Stimulated activated CD4-positive, alpha-beta T cell treated with anti-CD3 and anti-CD28 coated beads, Interleukin-4, amount 100 ng/mL, for 1 hour (primary cell): ENCODE results near the gene ZPLD1.

Source experiments
- DNase-seq: peaks from one replicate; pipeline ENCODE4 v3.0.0-alpha.2; 2020

Gene ZPLD1

DNA sequence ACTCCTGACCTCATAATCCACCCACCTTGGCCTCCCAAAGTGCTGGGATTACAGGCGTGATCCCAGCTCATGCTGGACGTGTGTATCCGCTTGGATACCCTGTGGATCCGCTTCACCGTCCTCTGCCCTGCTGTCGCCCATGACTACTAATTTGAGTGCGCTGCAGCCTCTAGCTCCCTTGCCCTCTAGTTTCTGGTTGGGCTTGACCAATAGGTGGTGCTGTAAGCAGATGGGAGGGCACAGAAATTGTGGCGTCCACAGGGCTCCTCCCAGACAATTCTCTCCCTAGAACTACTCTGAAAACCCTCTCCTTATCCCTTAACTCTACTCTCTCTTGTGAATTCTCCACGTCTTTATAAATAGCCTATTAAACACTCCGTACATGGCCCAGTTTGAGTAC, 36.2 kb downstream of the ZPLD1 start:
- no peak for DNase-seq

DNA sequence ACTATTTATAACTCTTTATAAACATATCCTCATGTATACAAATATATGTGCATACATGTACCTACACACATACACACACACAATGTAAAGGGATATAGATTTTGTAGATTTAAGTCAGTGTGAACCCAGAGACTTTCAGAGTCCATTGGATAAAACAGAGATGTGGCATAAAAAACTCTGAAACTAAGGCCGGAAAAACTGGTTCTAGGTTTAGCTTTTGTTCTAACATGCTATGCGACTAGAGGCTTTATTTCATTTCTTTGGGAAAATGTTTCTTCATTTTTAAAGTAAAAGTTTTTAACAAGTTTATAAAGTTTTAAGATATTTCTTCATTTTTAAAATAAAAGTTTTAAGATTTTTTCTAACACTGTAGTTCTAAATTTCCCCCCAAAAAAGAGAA, 36.7 kb downstream of the ZPLD1 start:
- DNase-seq, result no peak

DNA sequence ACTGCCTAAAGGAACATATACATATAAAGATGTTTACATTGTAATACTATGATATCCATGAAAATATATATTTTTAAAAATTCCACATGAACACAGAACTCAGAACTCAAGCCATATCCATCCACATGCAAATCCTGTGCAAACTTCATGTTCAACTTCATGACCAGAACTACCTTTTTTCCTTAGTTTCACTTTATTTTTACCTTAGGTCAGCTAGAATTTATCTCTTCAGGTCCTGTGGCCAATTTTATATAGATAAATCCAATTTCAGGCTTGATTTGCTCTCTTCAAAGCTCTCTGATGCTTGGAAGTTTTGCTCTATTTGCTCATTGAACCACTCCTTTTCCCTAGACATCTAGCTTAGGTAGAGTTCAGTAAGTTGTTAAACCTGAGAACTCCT, 38.8 kb downstream of the ZPLD1 start:
- DNase-seq, result no peak

DNA sequence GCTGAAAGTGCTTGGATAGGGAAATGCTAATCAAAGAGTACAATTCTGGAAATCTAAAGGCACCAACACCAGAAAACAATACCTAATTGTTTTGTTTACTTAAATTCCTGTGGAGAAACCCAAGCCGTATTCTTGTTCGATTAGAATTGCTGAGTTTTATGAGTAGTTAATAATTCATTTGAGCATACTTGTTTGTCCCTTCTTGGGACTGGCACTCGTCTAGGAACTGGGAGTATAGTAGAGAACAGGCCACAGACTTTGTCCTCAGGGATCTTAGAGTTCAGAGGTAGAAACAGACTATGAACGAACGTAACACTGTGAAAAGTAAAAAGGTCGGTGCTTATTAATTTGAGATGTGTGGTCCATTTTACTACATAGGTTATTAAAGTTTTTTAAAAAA, 39.4 kb downstream of the ZPLD1 start:
- DNase-seq, result no peak

DNA sequence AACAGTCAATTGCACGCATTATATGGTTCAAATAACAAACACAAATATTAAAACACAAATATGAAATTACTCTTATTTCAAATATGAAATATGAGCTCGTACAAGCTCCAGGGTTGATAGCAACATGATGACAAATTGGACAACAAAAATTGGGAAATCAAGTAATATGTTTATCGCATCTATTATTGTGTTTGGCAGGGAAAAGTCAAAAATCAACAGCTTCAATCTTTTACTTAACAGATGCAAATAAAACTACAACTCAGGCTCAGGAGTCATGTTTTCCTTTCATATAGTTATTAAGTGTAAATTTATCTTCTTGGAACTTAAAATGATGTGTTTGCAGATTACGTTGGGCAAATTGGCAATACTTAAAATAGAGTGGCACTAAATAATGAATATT, 41.4 kb downstream of the ZPLD1 start:
- no peak for DNase-seq

DNA sequence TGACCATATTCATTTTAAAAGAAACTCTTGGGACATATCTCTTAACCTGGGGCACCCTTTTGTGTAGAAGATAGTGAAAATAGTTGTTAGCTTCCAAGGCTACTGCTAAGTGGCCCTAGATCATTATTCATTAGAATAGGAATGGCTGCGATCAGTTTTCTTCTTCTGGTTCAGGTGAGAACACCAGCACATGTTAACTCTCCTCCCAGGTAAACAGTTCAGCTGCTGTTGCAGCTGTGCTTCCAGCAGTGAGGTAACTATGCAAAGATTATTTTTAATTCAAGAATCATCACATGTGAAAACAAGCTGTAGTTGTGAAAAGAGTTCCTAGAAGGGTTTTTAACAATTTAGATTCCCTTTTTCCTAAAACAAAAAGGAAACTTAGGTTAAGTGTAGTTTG, 43.3 kb downstream of the ZPLD1 start:
- no peak for DNase-seq

DNA sequence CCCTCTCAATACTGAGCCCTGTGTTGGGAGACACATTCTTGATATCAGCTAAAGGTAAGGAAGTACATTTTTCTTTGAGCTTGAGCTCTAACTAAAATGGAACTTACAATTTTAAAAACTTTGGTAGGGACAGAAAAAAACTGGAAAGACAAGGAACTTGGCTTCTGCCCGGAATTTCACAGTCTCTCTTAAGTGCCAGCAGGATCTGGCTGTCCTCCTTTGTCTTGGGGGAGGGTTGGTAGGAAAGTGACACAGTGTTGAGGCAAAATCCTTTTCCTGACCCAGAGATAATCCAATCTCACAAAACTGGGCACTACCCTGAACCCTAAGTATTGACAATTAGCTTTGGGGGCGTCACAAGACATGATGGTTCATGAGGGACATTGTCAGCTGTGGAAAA, 45.3 kb downstream of the ZPLD1 start:
- DNase-seq, result no peak

DNA sequence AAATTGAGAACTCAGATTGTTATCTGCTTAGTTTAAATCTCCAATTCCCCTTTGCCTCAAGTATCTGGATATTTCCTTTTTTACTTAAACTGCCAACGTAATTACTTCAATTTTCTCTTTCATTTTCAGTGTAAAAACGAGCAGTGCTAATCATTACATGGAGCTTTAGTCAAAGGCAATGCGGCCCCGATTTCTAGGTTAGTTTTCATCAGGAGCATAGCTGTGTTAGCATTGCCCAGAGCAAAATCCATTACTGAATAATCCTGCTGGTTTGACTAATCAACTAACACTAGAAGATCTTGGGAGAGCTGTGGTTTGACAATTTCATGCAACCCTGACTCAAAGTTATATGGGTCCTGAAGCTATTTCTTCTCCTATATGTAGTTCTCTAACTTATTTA, 46.2 kb downstream of the ZPLD1 start:
- no peak for DNase-seq

DNA sequence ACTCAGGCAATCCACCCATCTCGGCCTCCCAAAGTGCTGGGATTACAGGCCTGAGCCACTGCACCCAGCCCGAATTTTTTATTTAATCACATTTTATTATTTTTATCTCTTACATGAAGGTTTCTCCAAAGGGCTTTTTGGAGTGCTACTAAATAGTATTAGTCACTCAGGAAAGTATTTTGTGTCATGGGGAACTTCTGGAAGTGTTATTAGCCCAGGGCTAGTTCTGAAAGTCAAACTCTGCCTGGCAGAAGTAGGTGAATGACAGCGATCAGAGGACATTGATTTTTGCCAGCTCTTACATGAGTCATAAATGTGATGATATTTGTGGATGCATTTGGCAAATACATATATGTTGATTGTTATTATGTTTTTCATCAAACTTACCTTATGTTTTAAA, 48.7 kb downstream of the ZPLD1 start:
- DNase-seq, result no peak

DNA sequence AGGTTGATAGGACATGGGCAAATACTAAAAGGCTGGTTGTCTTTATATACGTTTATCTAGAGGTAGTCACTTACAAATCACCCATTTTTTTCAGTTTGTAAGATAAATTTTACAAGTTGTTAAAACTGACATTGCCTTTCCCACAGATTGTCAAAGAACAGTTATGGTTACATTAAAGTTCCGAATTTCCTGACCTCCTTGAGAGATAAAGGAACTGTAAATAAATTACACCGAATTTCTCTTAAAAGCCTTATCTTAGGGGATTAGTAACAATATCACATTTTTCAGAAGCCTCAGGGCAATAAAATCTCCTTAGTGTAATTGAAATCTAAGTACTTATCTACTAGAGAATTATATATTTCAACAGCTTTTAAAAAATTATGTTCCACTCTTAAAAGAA, 49.5 kb downstream of the ZPLD1 start:
- DNase-seq, result no peak

DNA sequence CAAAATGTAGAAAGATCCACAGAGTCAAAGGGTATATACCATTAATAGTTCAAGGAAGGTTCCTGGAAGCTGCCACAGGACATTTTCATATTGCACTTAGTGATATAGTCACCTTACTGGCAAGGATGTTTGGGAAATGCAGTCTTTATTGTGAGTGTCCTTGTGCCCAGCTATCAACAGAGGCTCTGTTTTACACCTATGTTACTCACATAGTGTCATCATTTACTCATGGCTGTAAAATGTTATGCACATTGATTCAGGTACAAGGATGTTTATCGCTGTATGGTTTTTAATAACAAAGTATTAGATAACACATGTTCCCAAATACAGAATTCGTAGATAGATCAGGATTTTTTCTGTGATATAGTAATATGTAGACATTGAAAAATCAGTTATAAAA, 50.9 kb downstream of the ZPLD1 start:
- no peak for DNase-seq

DNA sequence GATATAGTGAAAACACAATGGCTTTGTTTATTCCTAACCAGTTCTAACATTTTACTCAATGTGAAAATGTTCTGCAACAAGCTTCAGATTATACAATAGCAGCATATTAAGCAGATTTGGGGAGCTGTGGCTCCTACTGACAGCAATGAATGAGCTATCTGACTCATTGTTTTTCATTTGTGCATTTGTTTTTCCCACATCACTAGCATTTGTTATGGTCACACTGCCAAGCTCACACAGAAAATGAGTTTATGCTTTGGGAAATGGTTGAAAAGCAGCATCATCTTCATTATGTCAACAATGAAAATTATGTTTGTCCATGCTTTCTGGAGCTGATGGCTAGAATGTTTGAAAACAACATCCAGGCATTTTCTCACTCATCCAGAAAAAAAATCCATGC, 53.5 kb downstream of the ZPLD1 start:
- no peak for DNase-seq

DNA sequence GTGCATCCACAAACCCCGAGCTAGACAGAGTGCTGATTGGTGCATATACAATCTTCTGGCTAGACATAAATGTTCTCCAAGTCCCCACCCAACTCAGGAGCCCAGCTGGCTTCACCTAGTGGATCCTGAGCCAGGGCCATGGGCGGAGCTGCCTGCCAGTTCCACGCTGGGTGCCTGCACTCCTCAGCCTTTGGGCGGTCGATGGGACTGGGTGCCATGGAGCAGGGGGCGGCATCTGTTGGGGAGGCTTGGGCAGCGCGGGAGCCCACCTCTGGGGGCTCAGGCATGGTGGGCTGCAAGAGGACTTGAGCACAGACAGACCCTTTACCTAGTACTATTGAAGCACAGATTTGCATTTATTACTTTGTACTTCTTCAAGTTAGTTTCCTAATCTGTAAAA, 57.5 kb downstream of the ZPLD1 start:
- no peak for DNase-seq

DNA sequence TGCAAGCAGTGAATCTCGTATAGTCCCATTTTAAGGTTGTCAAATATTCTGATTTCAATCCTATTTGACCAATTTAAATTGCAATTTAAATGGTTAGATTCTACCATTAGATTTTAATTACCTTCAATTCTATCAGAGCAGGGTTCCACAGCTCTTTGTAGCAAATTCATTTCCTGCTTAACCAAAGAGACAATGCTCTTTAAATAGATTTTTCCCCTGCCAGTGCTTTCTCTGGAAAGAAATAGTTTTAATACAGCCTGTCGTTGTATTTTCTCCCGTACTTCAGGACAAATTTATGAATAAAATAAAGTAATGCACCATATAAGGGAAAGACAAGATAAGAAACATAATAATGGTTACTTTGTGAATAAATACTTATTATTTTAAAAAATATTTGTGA, 62.8 kb downstream of the ZPLD1 start:
- DNase-seq, result no peak

DNA sequence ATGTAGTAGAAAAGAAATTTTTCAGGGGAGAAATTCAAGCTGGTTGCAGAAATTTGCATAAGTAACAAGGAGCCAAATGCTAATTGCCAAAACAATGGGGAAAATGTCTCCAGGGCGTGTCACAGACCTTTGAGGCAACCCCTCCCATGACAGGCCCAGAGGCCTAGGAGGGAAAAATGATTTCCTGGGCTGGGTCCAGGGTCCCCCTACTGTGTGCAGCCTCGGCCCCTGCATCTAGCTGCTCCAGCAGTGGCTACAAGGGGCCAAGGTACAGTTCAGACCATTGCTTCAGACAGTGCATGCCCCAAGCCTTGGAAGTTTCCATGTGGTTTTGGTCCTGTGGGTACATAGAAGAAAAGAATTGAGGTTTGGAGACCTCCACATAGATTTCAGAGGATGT, 70.7 kb downstream of the ZPLD1 start:
- DNase-seq, result no peak

DNA sequence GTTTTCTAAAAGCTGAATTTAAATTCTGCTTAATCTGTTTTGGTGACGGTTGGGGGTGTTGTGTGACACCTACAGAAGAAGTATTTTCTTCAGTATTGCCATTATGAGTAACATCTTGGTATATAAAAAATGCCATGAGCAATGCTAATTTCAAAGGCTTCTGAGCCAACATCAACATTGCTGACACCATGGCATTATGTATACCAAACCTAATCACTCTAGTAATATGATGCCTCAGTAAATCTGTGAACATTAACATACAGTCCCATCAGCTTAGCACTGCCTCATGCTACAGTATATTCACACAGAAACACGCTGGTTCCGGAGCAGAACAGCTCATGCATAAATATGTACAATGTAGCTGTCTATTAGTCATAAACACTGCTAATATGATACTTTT, 75.8 kb downstream of the ZPLD1 start:
- DNase-seq, result no peak

DNA sequence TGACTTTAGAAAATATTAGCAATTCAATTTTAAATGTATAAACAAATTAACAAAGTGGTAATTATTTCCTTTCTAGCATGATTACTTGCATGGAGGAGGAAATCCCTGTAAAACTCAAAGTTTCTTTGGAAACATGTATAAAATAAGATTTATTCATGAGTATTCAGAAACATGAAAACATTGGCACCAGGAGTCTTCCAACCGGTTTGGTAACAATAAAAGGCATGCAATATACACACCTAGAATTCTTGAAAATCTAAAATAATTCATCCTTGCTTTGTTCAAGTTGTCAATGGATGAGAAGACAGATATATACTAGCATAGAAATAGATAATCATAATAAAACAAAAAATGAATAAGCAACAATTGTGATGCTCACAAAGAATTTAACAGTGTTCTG, 76.4 kb downstream of the ZPLD1 start:
- DNase-seq, result no peak

DNA sequence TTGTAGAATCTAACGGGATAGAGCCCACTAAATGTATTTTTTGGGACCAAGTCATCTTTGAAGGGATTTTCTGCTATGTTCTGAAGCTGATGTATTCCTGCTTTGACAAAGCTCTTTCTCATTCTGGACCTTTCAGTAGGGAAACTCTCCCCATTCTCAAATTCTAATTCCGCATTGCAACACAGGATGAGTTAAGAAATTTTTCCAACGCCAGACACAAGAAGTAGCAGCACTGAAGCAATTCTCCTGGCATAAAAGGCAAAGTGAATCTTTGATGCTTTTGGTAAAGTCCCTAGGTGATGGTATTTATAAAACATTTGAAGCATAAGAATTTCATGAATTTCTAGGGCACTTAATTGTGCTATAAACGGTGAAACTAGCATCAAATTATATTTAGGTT, 76.8 kb downstream of the ZPLD1 start:
- DNase-seq, result no peak

DNA sequence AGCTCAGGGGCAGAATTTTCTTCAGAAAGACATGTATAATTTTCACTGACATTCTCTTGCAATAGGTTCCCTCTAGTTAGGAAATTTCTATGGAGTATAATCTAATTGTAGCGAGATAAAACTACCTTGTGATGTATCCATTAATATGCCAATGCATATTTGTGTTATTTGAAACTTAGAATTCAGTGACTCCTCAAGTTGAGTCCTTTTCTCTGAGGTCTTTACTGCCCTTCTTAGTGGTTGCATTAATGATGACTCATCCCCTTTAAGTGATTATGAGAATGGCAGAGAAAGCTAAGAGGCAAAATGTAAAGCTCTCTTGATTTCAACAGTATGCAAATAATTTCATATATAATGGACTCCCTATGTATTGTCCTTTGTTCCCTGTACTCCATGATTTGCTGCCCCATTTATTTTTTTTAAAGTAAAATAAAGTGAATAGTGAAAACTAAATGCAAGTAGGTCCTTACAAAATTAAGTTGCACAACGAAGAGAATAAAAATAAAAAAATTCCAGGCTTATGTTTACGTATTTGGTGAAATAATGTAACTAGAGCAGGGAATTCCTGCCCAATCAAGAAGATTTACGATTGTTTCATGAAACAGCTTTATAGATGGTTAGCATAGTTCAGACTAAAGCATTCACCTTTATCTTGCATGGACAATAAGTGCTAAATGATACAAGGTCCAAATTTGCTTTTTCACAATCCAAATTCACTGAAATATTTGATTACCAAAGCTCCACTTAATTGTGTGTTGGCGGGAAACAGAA, 78.1 kb downstream of the ZPLD1 start:
- no peak for DNase-seq

DNA sequence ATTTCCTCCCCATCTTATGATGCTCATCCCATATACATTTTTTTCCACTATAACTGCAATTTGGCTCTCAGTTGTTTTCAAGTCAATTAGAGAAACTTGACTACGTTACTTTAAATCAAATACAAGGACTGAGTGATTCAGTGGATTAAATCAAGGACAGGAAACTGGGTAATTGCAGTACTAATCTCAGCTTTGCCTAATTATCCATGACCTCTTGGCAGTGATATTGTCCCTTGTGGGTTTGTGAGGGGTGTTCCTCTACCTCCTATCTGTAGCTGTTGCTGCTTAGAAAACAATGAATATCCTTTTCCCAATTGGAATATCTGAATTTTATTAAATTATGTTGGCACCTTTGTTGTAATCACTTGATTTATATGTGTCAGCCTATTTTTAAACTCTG, 79.4 kb downstream of the ZPLD1 start:
- DNase-seq, result no peak

DNA sequence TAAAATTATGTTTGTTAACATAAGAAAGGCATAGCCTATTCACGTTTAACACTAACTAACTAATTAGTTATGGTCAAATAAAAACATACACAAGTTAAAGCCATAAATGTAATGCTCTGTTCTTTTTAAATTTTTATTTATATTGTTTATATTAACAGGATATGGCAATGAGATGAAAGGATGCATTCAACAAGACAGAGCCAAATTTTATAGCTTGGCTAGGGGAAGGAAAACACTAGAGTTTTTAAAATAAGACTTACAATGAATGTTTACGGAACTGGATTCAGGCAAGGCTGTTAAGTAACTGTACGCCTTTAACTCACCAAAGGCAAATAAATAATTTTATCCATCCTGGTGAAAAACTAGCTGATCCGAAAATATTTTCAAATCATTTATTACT, 86.4 kb downstream of the ZPLD1 start:
- no peak for DNase-seq

DNA sequence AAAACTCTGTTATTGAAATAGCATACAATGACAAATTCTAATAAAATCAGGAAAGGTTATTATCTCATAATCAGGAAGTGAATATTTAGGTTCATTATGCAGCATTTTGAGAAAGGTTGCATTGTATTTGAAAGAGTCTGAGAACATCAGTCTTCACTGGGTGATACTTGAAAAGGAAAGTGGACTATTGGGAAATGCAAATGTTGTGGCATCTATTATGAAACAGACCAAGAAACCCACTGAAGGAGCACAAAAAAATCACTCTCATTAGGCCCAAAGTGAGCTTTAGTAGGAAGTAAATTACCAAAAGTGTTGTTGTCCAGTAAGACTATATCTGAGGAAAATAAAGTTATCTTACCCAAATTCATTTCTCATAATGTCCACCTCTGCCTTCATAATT, 90.8 kb downstream of the ZPLD1 start:
- DNase-seq, result no peak

DNA sequence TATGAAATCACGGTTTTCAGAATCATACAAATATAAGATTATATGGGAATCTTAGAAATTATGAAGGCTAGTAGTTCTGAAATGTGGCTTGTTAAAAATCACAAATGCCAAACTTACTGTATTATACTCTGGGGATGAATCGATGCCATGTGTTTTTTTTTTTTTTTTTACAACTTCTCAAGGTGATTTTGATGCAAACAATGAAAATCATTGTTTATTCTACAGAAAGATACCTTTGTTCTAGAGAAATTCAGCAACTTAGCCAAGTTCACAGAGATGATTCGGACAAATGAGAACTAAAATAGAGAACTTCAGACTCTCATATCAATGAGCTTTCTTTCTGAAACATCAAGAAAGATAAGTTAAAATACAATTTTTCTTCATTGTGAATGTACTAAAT, 92.0 kb downstream of the ZPLD1 start:
- no peak for DNase-seq

DNA sequence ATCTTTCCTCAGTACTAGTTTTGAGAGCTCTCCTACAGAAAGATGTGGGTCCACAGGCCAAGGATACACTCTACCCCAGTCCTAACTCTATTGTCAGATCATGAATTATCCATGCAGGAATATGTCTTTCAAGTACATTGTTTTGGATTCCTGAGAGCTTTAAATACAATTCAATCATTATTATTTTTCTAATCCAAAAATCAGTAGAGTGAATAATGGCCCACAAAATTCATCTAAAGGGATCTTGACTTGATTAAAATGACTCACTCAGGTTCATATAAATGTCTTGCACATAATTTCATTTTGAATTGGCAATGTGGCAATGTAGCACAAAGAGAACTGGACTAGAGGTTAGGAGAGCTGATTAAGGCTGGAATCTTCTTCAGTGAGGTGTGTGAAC, 93.9 kb downstream of the ZPLD1 start:
- no peak for DNase-seq
